ENCODE results near the gene DEAF1. TPM values are rescaled to one million over a fixed set of nuclear protein-coding genes. Genes with fewer than 3 reads are reported as not detected.

The DEAF1 gene
- total and polyA plus RNA-seq, 9 of the 15 experiments (the other 6 are each of a cell fraction or from before 2014, with no cell fraction given), result 2.0 to 69.1 (median 26.8) TPM

DNA sequence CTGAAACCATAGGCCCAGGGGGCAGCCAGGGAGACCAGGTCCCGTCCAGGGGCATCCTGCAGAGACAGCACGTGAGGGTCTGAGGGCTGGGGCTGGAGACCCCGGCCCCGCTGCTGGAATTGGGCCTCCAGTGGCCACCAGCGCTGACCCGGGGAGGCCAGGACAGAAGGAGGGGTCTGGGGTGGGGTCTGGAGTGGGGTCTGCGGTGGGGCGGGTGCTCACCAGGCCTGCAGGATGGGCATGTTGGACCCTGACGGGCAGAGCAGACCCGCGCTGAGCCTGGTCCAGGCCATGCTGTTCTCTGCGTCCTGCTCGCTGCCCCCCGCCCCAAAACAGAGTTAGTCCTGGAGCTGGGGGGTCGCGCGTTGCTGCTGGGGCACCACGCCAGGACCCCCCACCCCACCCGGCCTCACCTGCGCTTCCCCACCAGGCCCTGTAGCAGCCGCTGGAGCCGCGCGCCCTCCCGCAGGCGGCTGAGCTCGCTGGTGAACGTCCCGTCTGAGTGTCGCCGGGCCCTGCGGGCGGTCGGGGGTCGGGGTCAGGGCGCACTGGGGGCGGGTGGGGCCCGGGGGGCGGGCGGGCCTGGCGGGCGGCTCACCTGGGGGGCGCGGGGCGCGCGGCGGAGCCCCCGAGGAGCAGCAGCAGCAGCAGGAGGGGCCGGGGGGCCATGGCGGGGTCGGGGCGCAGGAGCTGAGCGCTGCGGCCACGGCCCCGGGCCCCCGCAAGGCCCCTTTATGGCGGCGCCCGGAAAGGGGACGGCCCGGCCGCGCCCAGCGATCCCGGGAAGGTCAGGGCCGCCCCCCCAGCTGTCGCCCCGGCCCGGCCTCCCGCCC, 68.3 kb downstream of the DEAF1 start, which contains the start of gene SCT:
Gene SCT, minus strand, starts transcription at position 707 of the 833 bp plus-strand sequence. Its CDS starts 38 bp downstream, at position 669.
- DNase-seq (ENCODE audit: extremely low read depth in 1 of 4, low spot score in 3 of 4), result no peak
- no peak for FAIRE-seq
- H3K9ac ChIP-seq (ENCODE audit: insufficient read depth in 1 of 2, low read depth in 2 of 2, low read length in 2 of 2), result no peak within 1 kb of the TSS
- H3K27me3 ChIP-seq (ENCODE audit: control insufficient read depth in 2 of 2, insufficient read depth in 2 of 2, low read length in 2 of 2), result no peaks in the 10 kb centered on the region
- H3K4me3 ChIP-seq, result no peak within 1 kb of the TSS
- peaks cover 12% of the 10 kb centered on the region; the same call in 1 of the 3 replicates for H3K36me3 ChIP-seq (ENCODE audit: control insufficient read depth, insufficient read depth, low read length)
- 95% methylated on average over 4 of the region's 72 CpGs for WGBS (ENCODE audit: insufficient coverage, low coverage, missing lambda C conversion rate)
- no peaks in the 10 kb centered on the region for H3K9me3 ChIP-seq (replicated peaks; ENCODE audit: control insufficient read depth, insufficient read depth, low read depth, low read length)
- no peak for ATAC-seq
- intact Hi-C loops (cut with micrococcal nuclease), result no loop called here
- no TSS peak for BruUV-seq (replicated peaks)
- no peaks in the 10 kb centered on the region for H4K20me1 ChIP-seq (replicated peaks; ENCODE audit: control insufficient read depth, insufficient read depth, low read length)
- POLR2A ChIA-PET, result no interaction called here
- H3K27ac ChIP-seq (ENCODE audit: extremely low read depth, low read depth, low read length), result no peak within 1 kb of the TSS
- H2AFZ ChIP-seq (ENCODE audit: low read depth, low read length), result no peak within 1 kb of the TSS
- CTCF ChIA-PET (ENCODE audit: low intra/inter-chr PET ratio), result interaction anchor here (0.6 kb wide), 1 partner anchor 27 kb away, joined by 3 read pairs; no protein-coding TSS in a partner anchor
- H3K9me1 ChIP-seq (ENCODE audit: control insufficient read depth, insufficient read depth, low read length), result no peaks in the 10 kb centered on the region
- in situ Hi-C loops (cut with MboI), result no loop called here
- TF ChIP-seq ZNF431 (CRISPR knock-in tag; IDR thresholded peaks at IDR 0.05), result no peak
- TF ChIP-seq ZBTB7A (IDR thresholded peaks at IDR 0.05; ENCODE audit: borderline replicate concordance, control insufficient read depth, low read depth, low read length), result peak; percentile 30; the same call in 1 of the 2 replicates
- TF ChIP-seq ZNF133 (CRISPR knock-in tag; IDR thresholded peaks at IDR 0.05), result no peak
- TF ChIP-seq ZNF766 (CRISPR knock-in tag; conservative IDR thresholded peaks at IDR 0.05), result no peak
- TF ChIP-seq, protein P1, sequence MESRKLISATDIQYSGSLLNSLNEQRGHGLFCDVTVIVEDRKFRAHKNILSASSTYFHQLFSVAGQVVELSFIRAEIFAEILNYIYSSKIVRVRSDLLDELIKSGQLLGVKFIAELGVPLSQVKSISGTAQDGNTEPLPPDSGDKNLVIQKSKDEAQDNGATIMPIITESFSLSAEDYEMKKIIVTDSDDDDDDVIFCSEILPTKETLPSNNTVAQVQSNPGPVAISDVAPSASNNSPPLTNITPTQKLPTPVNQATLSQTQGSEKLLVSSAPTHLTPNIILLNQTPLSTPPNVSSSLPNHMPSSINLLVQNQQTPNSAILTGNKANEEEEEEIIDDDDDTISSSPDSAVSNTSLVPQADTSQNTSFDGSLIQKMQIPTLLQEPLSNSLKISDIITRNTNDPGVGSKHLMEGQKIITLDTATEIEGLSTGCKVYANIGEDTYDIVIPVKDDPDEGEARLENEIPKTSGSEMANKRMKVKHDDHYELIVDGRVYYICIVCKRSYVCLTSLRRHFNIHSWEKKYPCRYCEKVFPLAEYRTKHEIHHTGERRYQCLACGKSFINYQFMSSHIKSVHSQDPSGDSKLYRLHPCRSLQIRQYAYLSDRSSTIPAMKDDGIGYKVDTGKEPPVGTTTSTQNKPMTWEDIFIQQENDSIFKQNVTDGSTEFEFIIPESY (CRISPR knock-in tag; IDR thresholded peaks at IDR 0.05), result peak; percentile 15; the same call in 1 of the 2 replicates
- TF ChIP-seq CHCHD3 (CRISPR knock-in tag; IDR thresholded peaks at IDR 0.05), result no peak
- peak; percentile 6; the same call in 1 of the 2 replicates for TF ChIP-seq POLR2G (IDR thresholded peaks at IDR 0.05; ENCODE audit: low read depth, low read length)
- TF ChIP-seq TCFL5 (CRISPR knock-in tag; conservative IDR thresholded peaks at IDR 0.05), result no peak
- no peak within 1 kb of the TSS for H3K4me2 ChIP-seq (ENCODE audit: insufficient read depth, low read length)
- peaks cover 0 to 42% of the 10 kb centered on the region in 2 experiments; a peak in 2 of 5 replicates for H3K4me1 ChIP-seq (replicated peaks in 1 of 2; ENCODE audit: control insufficient read depth in 2 of 2, insufficient read depth in 2 of 2, low read length in 2 of 2)
- no peaks in the 10 kb centered on the region for H3K79me2 ChIP-seq (ENCODE audit: control insufficient read depth, insufficient read depth, low read length)
